Stimulated activated CD8-positive, alpha-beta memory T cell treated with anti-CD3 and anti-CD28 coated beads, Interleukin-7, amount 100 ng/mL, for 48 hours (primary cell): ENCODE measurements around the gene GTF3A.

Experiments
- DNase-seq, 2 donors: peaks; one replicate each; pipeline ENCODE4 v3.0.0-alpha.2; 2020; ENCODE audit warnings: low read depth in 1 of 2; ENCODE audit errors: extremely low read depth in 1 of 2

The GTF3A gene

GRCh38 chr13:27404680-27405079, 19.7 kb upstream of the GTF3A start:
- no peak for DNase-seq

- DNase-seq, result no peak
Measured at GRCh38 chr13:27405546-27406134, 18.8 kb upstream of the GTF3A start.

GRCh38 chr13:27406178-27406939, 18.1 kb upstream of the GTF3A start:
- no peak for DNase-seq

- DNase-seq, result no peak
Measured at GRCh38 chr13:27408074-27408473, 16.3 kb upstream of the GTF3A start.

DNA sequence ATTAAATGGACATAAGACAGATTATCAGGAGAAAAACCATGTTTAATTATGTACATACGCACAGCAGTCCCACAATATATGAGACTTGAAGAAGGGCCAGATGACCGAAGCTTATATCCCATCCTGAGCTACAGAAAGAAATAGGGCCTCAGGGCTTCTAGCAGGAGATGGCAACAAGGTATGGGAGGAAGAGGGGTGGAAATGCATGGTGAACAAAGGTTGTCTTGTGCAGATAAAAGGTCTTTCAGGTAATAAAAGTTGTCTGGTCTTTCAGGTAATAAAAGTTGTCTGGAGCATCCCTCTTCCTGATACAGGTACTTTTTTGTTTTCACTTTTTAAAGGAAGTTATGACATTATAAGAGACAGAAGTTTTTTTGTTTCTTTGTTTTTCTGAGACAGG, 15.4 kb upstream of the GTF3A start:
- DNase-seq, result no peak

DNA sequence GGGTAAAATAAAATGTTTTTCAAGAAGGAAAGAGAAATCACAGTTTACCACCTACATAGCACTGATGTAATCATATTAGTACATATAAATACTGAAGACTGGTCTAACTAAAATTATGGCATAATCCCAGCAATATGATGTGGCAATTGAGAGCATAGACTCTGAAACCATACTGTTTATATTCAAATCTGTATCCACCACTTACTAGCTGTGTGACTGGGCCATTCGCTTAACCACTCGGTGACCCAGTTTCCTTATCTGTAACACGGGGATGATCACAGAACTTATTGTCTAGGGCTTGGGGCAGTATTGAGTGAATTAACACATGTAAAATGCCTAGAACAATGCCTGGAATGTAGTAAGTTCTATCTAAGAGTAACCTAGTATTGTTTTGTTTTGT, 13.1 kb upstream of the GTF3A start:
- DNase-seq, result no peak

DNA sequence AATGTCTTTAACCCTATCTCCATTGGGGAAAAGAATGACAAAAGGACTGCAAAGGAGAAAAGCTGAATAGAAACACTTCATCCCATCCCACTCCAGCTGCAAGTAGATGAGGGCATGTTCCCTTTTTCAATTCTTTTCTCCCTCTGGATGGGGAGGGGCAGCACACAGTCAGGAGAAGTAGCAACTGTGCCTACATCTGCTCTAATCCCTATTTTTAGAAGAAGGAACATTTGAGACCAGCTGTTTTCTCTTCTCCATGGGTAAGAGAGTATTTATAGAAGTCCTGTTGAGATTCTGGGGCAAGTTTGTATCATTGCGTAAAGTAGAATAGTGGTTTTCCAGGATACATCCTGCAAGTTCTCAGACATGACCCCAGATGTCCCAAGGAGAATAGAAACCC, 9.3 kb upstream of the GTF3A start:
- no peak for DNase-seq

GRCh38 chr13:27419328-27419727, 5.1 kb upstream of the GTF3A start:
- DNase-seq, result no peak

DNA sequence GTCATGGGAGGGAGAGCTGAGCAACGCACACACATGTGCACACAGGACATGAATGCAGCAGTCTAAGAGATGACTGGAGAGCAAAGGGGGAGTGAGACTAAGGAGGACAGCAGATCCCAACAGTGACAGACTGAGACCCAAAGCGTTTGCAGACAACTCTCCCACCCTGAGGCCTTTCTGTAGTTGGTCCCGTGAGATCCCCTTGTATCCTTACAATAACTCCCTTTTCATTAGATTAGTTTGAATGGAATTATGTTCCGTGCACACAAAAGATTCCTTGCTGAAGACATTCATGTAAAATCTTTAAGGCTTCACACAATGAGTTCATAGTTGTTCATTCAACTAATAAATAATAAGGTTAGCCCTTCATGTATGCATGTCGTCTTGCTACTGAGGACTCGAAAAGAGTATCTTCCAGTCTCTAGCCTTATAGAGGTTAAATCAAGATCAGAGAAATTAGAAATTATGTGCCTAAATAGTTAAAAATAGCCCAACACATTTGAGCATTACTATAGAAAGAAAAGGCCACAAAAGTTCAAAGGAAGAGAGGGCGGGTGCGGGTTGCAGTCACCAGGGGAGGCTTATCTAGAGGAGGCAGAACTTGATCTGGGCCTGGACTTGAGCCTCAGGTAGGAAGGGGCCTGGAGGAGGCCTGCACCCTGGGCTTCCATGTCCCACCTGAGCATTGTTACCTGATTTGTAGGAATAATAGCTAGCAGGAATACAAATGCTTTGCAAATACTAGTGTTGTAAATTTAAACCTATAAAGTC, 3.1 kb upstream of the GTF3A start:
- no peak for DNase-seq

- no peak for DNase-seq
Measured at GRCh38 chr13:27423333-27423732, 1.1 kb upstream of the GTF3A start.

DNA sequence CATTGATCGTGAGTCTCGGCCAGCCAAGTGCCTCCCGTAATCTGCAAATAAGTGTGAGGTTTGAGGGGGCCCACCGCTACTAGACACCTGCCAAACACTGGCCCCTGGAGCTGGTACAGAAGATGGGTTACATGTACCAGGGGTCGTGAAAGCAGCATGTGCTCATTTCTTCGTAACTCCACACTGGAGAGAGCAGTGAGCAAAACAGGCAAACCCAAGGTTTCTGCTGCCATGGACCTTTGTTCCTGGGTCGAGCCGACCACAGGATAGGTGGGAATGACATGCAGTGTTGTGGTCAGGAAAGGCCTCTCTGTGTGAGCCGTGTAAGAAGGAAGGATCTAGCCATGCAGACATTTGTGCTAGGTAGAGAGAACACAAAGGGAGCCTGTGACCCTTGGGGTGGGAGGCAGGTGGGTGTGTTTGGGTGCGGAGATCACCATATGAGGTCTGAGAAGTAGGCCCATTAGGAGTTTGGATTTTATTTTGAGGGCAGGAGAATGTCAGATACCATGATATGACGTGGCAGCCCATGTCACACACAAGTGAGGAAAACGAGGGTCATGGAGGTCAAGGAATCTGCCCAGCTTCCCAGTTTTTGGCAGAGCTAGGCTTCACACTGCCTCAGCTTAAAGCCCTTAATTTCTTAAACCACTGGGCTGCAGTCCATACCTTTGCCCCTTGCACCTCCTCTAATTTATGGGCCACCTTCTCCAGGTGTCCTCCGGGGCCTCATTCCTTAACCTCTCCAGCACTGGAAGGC, 919 bp downstream of the GTF3A start:
- no peak for DNase-seq

DNA sequence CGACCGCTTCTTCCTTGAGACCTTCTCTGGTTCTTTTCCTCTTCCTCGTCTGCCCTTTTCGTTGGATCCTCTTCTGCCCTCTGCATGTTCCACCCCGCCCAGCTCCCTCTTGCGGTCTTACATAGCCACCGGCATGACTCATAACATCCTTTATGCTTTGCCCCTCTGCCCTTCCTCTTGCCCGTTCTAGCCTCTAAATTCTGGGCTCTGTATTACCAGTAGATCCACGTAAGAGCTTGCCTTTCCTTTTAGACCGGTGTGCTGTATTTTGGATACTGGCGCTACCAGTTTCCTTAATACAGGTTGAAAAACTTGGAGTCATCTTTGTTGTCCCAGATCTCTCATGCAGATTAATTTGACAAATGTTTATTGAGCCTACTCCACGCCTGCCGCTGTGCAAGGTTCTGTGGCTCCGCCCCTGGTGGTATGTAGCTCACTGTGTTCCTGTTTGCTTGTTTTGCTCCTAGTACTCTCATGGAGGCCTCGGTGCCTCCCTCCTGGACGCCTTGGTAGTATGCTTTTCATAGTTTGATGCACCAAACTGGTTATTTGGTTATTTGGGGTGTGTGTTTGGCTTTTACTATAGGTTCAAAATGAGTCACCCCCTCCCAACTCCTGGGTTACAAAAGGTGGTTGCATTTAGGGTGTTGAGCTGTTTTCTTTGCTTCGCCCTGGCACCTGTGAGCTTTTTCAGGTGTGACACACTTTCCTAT, 1.7 kb downstream of the GTF3A start:
- DNase-seq, result peak; percentile 42 to 69

GRCh38 chr13:27427641-27428040, 3.2 kb downstream of the GTF3A start:
- no peak for DNase-seq

DNA sequence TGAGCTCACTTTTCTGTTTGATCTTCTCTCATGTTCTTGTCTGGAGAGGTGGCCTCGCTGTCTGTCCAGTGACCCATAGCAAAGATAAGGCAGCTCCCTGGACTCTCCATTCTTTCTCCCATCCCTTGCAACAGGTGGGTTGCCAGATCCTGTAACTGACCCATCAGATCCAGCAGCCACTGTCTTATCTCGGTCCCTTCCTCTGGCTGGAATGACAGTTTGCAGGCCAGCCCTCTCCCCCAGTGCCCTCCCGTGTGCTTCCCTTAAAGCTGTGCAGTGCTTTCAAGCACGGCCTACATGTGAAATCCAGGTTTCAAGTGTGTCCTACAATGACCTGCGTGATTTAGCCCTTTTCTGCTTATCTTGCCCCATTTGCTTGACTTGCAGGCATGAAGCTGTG, 3.7 kb downstream of the GTF3A start:
- no peak for DNase-seq

- no peak for DNase-seq
Measured at GRCh38 chr13:27432180-27432579, 7.8 kb downstream of the GTF3A start.

DNA sequence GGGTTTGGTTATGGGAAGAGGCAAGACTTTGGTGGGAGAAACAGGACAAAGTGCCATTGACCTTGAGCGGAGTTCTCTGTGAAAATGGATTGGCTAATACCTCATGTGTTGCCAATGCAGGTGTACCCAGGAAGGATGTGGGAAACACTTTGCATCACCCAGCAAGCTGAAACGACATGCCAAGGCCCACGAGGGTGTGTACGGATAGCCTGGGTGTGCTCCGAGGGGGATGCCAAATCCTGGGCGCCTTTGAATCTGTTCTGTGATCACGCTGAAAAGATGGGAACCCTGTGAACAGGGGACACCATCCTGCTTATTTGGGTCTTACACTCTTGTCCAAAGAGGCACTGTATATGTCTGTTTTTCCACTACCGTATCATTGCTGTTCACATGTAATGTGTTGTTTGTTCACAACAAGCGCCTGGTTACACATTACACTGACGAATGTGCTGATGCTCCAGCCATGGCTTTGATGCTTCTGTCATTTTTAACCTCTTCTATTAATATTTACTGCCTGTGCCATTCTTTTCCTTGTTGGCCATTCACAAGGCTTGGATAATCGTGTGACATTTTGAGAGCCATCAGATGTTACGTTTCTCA, 8.3 kb downstream of the GTF3A start:
- no peak for DNase-seq

GRCh38 chr13:27437126-27437525, 12.7 kb downstream of the GTF3A start:
- no peak for DNase-seq

- no peak for DNase-seq
Measured at GRCh38 chr13:27440408-27440807, 16.0 kb downstream of the GTF3A start.

GRCh38 chr13:27442071-27442647, 17.7 kb downstream of the GTF3A start:
- no peak for DNase-seq

DNA sequence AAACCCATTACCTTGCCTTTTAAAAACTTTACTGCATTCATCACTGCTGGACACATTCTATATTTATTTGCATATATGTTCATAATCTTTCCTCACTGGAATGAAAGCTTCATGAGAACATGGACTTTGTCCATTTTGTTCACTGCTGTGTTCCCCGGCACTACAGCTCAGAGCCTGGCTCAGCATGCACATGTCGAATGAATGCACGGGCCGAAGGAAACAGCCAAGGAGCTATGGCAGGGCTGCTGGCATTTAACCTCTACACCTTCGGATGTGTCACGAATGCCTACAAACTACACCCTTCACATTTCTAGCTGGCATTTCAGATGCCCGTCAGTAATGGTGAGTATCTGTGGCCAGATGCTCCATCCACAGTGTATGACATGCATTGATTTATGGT, 18.4 kb downstream of the GTF3A start:
- DNase-seq, result no peak
